Measurements from ENCODE around the gene CLASP1.

Gene CLASP1

DNA sequence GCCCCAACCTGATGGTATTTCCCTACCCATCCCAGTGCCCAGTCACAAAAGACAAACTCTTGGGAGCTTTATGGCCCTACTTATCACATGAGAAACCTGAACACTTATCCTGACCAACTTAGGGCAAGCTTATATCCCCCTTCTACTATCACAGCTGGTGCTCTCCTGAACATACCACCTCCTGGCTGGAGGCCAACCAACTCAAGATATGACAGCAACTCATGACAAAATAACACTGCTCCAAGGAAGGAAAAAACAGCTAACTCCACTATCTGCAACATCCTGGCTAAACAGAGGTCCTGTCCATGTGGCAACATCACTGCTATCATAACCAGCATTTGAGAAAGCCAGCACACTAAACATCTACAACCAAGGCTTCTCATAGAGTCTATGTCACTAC, 20.9 kb upstream of the CLASP1 start:
- TF ChIP-seq, protein P1, sequence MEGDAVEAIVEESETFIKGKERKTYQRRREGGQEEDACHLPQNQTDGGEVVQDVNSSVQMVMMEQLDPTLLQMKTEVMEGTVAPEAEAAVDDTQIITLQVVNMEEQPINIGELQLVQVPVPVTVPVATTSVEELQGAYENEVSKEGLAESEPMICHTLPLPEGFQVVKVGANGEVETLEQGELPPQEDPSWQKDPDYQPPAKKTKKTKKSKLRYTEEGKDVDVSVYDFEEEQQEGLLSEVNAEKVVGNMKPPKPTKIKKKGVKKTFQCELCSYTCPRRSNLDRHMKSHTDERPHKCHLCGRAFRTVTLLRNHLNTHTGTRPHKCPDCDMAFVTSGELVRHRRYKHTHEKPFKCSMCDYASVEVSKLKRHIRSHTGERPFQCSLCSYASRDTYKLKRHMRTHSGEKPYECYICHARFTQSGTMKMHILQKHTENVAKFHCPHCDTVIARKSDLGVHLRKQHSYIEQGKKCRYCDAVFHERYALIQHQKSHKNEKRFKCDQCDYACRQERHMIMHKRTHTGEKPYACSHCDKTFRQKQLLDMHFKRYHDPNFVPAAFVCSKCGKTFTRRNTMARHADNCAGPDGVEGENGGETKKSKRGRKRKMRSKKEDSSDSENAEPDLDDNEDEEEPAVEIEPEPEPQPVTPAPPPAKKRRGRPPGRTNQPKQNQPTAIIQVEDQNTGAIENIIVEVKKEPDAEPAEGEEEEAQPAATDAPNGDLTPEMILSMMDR (IDR thresholded peaks at IDR 0.05; ENCODE audit: extremely low read depth, missing control alignments), result no peak
- no peak for DNase-seq (ENCODE audit: low spot score)

DNA sequence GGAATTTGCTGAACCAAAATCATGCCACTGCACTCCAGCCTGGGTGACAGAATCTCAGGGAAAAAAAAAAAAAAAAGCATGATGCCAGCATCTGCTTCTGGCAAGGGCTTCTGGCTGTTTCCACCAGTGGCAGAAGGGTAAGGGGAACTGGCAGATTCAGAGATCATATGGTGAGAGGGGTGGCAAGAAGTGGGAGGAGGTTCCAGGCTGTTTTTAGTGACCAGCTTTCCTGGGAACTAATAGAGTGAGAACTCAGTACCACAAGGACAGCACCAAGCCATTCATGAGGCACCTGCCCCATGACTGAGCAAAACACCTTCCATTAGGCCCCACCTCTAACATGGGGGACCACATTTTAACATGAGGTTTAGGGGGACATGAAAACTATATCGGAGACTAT, 18.4 kb upstream of the CLASP1 start:
- TF ChIP-seq, protein P1 (IDR thresholded peaks at IDR 0.05; ENCODE audit: extremely low read depth, missing control alignments), result no peak
- no peak for DNase-seq (ENCODE audit: low spot score)

DNA sequence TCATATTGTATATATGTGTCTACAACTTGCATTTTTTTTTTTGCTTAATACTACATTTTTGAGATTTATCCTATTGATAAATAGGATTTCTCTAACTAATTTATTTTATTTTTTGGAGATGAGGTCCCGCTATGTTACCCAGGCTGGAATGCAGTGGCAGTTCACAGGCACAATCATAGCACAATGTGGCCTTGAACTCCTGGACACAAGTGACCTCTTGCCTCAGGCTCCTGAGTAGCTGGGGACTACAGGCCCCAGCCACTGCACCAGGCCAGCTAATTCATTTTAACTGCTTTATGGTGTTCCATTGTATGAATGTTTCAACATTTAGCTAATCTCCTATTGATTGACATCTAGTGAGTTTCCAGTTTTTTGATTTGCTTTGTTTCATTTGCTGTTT, 16.8 kb upstream of the CLASP1 start:
- TF ChIP-seq, protein P1 (IDR thresholded peaks at IDR 0.05; ENCODE audit: extremely low read depth, missing control alignments), result no peak
- DNase-seq (ENCODE audit: low spot score), result no peak

DNA sequence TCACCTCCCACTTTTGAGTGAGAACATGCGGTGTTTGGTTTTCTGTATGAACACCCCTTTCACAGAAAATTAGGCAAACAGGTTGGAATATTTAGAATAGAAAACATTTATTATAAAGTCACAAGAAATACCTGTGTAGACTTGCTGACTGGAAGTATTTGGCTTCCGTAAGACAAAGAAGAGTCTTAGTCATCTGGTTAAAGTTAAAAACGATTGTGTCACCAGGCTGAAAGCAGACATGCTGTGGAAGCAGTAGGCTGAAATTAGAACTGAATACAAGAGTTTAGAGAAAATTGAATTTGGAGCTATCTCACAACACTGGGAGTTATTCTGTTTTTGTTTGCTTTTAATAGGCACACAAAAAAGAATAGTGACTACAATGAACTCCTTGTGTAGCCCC, 16.2 kb upstream of the CLASP1 start:
- TF ChIP-seq, protein P1 (IDR thresholded peaks at IDR 0.05; ENCODE audit: extremely low read depth, missing control alignments), result no peak
- no peak for DNase-seq (ENCODE audit: low spot score)

DNA sequence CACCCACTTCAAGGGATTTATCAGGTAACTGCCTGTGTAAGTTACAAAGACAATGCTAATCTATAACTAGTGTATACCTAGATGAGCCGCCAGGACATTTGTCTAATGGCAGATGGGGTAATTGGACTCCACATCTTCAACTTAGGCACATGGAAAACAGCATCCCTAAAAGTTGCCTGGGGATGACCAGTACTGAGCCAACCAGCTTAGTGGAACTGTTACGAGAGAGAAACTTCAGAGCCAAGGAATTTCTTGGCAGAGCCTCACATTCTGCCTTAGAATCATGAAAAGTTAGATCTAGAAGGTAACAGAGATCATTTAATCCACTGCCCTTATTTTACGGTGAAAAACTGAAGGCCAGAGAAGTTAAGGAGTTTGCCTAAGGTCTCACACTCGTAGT, 15.5 kb upstream of the CLASP1 start:
- TF ChIP-seq, protein P1 (IDR thresholded peaks at IDR 0.05; ENCODE audit: extremely low read depth, missing control alignments), result no peak

DNA sequence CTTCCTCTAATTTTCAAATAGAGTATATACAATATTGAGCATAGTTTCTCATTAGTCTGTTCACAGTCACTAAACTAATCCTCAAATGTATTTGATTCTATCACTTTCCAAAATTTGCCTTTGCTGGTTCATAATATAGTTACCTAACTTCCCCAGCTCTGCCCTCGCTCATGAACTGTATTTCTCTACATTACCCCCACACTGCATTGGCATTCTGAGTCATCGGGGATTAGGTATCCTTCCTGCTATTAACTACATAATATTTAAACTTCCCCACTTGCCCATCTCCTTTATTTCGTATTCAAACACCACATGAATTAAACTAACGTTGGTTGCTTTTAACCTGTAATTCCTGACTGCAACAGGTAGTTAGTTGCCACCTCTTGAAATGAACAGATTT, 14.8 kb upstream of the CLASP1 start:
- no peak for DNase-seq (ENCODE audit: low spot score)
- TF ChIP-seq, protein P1 (IDR thresholded peaks at IDR 0.05; ENCODE audit: extremely low read depth, missing control alignments), result no peak

More for the DNA sequence above, 15.5 kb upstream of the CLASP1 start:
- no peak for DNase-seq (ENCODE audit: low spot score)

DNA sequence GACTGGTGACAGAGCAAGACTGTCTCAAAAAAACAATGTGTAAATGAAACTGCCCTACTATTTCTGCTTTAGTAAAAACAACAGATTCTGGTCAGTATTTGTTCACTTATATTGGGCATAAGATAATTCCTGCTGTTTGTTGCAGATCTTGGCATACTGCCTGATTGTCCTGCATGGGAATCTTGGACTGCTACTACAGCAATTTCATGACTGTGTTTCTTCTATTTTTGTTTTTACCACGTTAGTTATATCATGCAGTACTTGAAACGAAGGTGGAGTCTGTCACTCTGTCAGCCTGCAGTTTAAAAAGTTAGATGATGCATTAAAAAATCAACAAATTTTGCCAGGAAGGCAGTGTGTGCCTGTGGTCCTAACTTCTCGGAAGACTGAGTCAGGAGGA, 14.2 kb upstream of the CLASP1 start:
- TF ChIP-seq, protein P1 (IDR thresholded peaks at IDR 0.05; ENCODE audit: extremely low read depth, missing control alignments), result no peak

More for the DNA sequence above, 14.2 kb upstream of the CLASP1 start:
- DNase-seq (ENCODE audit: low spot score), result no peak
